Measurements from ENCODE around the gene RUNX2. TPM values are rescaled to one million over a fixed set of nuclear protein-coding genes. Genes with fewer than 3 reads are reported as not detected.

Gene RUNX2
- total and polyA plus RNA-seq, 4 donors: 0.09 to 1.5 (median 0.75) TPM

GRCh38 chr6:45595010-45595851 lies 267.1 kb downstream of the RUNX2 start:
- 81% methylated on average over 5 of the region's 5 CpGs for WGBS
- Histone ChIP-seq H3K27me3 (ENCODE audit: control insufficient read depth in 4 of 4, insufficient read depth in 4 of 4, low read length in 3 of 4) (peaks cover 0 to 3% (median 0%) of the 10 kb centered on the region in 4 donors), H3K4me3 (ENCODE audit: low read depth in 1 of 3, low read length in 3 of 3) (no peak overlapping the region), H3K36me3 (ENCODE audit: control insufficient read depth in 4 of 4, insufficient read depth in 3 of 4, low read depth in 1 of 4, low read length in 3 of 4) (no peaks in the 10 kb centered on the region), H3K27ac (ENCODE audit: low read depth in 1 of 2, low read length in 2 of 2) (no peak overlapping the region), H3K9me3 (ENCODE audit: control insufficient read depth in 4 of 4, low read length in 3 of 4) (peaks cover 0 to 3% (median under 1%) of the 10 kb centered on the region in 4 donors), H3K9ac (ENCODE audit: low read depth in 1 of 2, low read length in 2 of 2) (no peak overlapping the region), H3K4me1 (ENCODE audit: control insufficient read depth in 4 of 4, insufficient read depth in 4 of 4, low read length in 3 of 4) (no peaks in the 10 kb centered on the region)
- TF ChIP-seq NR2F2 (IDR thresholded peaks at IDR 0.05): no peak
- no peak for TF ChIP-seq GABPA (IDR thresholded peaks at IDR 0.05 in 1 of 2, conservative IDR thresholded peaks at IDR 0.05 in 1 of 2)
- no peak for TF ChIP-seq RAD21 (IDR thresholded peaks at IDR 0.05)
- TF ChIP-seq FOXA1 (IDR thresholded peaks at IDR 0.05): no peak
- TF ChIP-seq MAX (IDR thresholded peaks at IDR 0.05): no peak
- no peak for TF ChIP-seq YY1 (IDR thresholded peaks at IDR 0.05)
- no peak for TF ChIP-seq RXRA (IDR thresholded peaks at IDR 0.05)
- no peak for DNase-seq (ENCODE audit: low spot score)

DNA sequence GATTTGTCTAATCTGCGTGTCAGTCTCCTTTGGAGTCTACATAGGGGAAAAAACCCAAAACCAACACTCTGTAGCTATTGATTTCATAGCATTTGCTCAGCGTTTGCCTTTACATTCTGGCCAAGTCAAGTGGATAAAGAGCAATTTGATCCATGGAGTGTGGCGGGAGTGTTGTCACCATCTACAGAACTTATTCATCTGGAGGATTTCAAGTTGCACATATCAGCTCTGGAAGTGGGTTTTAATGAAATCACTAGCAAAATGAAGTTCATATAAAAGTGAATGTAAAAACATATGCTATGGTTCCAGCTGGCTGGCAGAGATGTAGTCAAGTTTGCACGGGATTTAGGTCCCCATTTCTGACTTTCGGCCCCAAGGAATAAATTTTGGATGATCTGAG lies 269.3 kb downstream of the RUNX2 start:
- TF ChIP-seq HNF4A (conservative IDR thresholded peaks at IDR 0.05): no peak
- no peak for TF ChIP-seq ZBTB33 (IDR thresholded peaks at IDR 0.05)
- TF ChIP-seq RXRA (IDR thresholded peaks at IDR 0.05): no peak
- TF ChIP-seq, protein P1, sequence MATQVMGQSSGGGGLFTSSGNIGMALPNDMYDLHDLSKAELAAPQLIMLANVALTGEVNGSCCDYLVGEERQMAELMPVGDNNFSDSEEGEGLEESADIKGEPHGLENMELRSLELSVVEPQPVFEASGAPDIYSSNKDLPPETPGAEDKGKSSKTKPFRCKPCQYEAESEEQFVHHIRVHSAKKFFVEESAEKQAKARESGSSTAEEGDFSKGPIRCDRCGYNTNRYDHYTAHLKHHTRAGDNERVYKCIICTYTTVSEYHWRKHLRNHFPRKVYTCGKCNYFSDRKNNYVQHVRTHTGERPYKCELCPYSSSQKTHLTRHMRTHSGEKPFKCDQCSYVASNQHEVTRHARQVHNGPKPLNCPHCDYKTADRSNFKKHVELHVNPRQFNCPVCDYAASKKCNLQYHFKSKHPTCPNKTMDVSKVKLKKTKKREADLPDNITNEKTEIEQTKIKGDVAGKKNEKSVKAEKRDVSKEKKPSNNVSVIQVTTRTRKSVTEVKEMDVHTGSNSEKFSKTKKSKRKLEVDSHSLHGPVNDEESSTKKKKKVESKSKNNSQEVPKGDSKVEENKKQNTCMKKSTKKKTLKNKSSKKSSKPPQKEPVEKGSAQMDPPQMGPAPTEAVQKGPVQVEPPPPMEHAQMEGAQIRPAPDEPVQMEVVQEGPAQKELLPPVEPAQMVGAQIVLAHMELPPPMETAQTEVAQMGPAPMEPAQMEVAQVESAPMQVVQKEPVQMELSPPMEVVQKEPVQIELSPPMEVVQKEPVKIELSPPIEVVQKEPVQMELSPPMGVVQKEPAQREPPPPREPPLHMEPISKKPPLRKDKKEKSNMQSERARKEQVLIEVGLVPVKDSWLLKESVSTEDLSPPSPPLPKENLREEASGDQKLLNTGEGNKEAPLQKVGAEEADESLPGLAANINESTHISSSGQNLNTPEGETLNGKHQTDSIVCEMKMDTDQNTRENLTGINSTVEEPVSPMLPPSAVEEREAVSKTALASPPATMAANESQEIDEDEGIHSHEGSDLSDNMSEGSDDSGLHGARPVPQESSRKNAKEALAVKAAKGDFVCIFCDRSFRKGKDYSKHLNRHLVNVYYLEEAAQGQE (IDR thresholded peaks at IDR 0.05): no peak
- TF ChIP-seq, protein P2, sequence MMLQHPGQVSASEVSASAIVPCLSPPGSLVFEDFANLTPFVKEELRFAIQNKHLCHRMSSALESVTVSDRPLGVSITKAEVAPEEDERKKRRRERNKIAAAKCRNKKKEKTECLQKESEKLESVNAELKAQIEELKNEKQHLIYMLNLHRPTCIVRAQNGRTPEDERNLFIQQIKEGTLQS (IDR thresholded peaks at IDR 0.05): no peak
- no peak overlapping the region for H3K27ac ChIP-seq (ENCODE audit: low read depth in 1 of 2, low read length in 2 of 2)
- H3K9me3 ChIP-seq (ENCODE audit: control insufficient read depth in 4 of 4, low read length in 3 of 4): peaks cover 0 to 3% (median under 1%) of the 10 kb centered on the region in 4 donors
- DNase-seq (ENCODE audit: low spot score): no peak
- no peak overlapping the region for H3K4me3 ChIP-seq (ENCODE audit: low read depth in 1 of 3, low read length in 3 of 3)
- WGBS: 83% methylated on average over 5 of the region's 5 CpGs
- H3K4me1 ChIP-seq (ENCODE audit: control insufficient read depth in 4 of 4, insufficient read depth in 4 of 4, low read length in 3 of 4): no peaks in the 10 kb centered on the region
- peaks cover 0 to 3% (median 0%) of the 10 kb centered on the region in 4 donors for H3K27me3 ChIP-seq (ENCODE audit: control insufficient read depth in 4 of 4, insufficient read depth in 4 of 4, low read length in 3 of 4)
- H3K9ac ChIP-seq (ENCODE audit: low read depth in 1 of 2, low read length in 2 of 2): no peak overlapping the region
- no peaks in the 10 kb centered on the region for H3K36me3 ChIP-seq (ENCODE audit: control insufficient read depth in 4 of 4, insufficient read depth in 3 of 4, low read depth in 1 of 4, low read length in 3 of 4)

Measured in liver (tissue), 9 donors.